ENCODE data around the gene CTSA.

Gene CTSA

GRCh38 chr20:45890985-45891983 is at the start of gene CTSA, which contains the start of gene NEURL2:
Gene CTSA, plus strand, starts transcription at chr20:45891335. Its CDS starts 234 bp downstream, at chr20:45891569.
Gene NEURL2, minus strand, starts transcription at chr20:45891208. Its CDS starts 217 bp downstream, at chr20:45890991.
- no peak for TF ChIP-seq CTCF (IDR thresholded peaks at IDR 0.05; ENCODE audit: poor library complexity, severe bottlenecking)
- Histone ChIP-seq H3K27ac (ENCODE audit: poor library complexity, severe bottlenecking) (peak within 1 kb of the TSS; percentile 5), H3K4me1 (ENCODE audit: insufficient read depth, poor library complexity, severe bottlenecking) (no peaks in the 10 kb centered on the region), H3K4me3 (ENCODE audit: severe bottlenecking) (peak within 1 kb of the TSS; percentile 72), H3K36me3 (ENCODE audit: low read depth) (peaks cover 23% of the 10 kb centered on the region; the same call in 1 of the 2 replicates), H3K9me3 (ENCODE audit: severe bottlenecking) (no peaks in the 10 kb centered on the region), H3K27me3 (ENCODE audit: insufficient read depth, poor library complexity, severe bottlenecking) (no peaks in the 10 kb centered on the region)
- ATAC-seq (ENCODE audit: low read depth) (peak; percentile 69), DNase-seq (ENCODE audit: low spot score) (peak; percentile 100)

- Histone ChIP-seq H3K27ac (ENCODE audit: poor library complexity, severe bottlenecking) (no peak overlapping the region), H3K4me1 (ENCODE audit: insufficient read depth, poor library complexity, severe bottlenecking) (no peaks in the 10 kb centered on the region), H3K36me3 (ENCODE audit: low read depth) (peaks cover 61% of the 10 kb centered on the region), H3K9me3 (ENCODE audit: severe bottlenecking) (no peaks in the 10 kb centered on the region), H3K4me3 (ENCODE audit: severe bottlenecking) (no peak overlapping the region), H3K27me3 (ENCODE audit: insufficient read depth, poor library complexity, severe bottlenecking) (no peaks in the 10 kb centered on the region)
- DNase-seq (ENCODE audit: low spot score) (no peak), ATAC-seq (ENCODE audit: low read depth) (peak; percentile 19; the same call in 2 of the 3 replicates)
- TF ChIP-seq CTCF (IDR thresholded peaks at IDR 0.05; ENCODE audit: poor library complexity, severe bottlenecking) = no peak
Observed at GRCh38 chr20:45841407-45842129, 49.6 kb upstream of the CTSA start.

- ATAC-seq (ENCODE audit: low read depth) = 0 out of 3 replicates have a peak, but pooled peaks have one; percentile 5
- TF ChIP-seq CTCF (IDR thresholded peaks at IDR 0.05; ENCODE audit: poor library complexity, severe bottlenecking) = no peak
- H3K4me1 ChIP-seq (ENCODE audit: insufficient read depth, poor library complexity, severe bottlenecking) = no peaks in the 10 kb centered on the region
- no peak overlapping the region for H3K4me3 ChIP-seq (ENCODE audit: severe bottlenecking)
- DNase-seq (ENCODE audit: low spot score) = no peak
- H3K27me3 ChIP-seq (ENCODE audit: insufficient read depth, poor library complexity, severe bottlenecking) = no peaks in the 10 kb centered on the region
- H3K9me3 ChIP-seq (ENCODE audit: severe bottlenecking) = no peaks in the 10 kb centered on the region
- H3K27ac ChIP-seq (ENCODE audit: poor library complexity, severe bottlenecking) = no peak overlapping the region
- peaks cover 68% of the 10 kb centered on the region for H3K36me3 ChIP-seq (ENCODE audit: low read depth)
Observed at GRCh38 chr20:45842169-45842812, 48.8 kb upstream of the CTSA start.

DNA sequence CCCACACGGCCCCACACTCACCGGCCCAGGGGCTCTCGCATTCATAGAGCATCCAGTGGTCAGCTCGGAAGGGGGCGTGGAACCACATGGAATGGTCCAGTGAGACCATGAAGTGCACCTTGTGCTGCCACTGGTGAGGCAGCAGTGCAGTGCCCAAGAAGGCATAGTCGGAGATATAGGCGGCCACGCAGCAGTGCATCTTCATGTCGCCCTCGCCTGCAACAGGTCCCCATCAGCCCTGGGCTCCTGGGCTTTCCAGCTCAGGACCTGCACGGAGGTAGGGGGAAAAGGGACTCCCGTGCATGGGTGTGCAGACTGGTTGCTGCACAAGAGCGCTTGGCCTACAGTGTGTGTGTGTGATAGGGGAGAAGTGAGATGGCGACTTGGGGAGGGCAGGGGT is 47.6 kb upstream of the CTSA start:
- H3K27me3 ChIP-seq (ENCODE audit: insufficient read depth, poor library complexity, severe bottlenecking) = no peaks in the 10 kb centered on the region
- peaks cover 74% of the 10 kb centered on the region for H3K36me3 ChIP-seq (ENCODE audit: low read depth)
- no peak overlapping the region for H3K27ac ChIP-seq (ENCODE audit: poor library complexity, severe bottlenecking)
- TF ChIP-seq CTCF (IDR thresholded peaks at IDR 0.05; ENCODE audit: poor library complexity, severe bottlenecking) = no peak
- no peaks in the 10 kb centered on the region for H3K9me3 ChIP-seq (ENCODE audit: severe bottlenecking)
- H3K4me1 ChIP-seq (ENCODE audit: insufficient read depth, poor library complexity, severe bottlenecking) = no peaks in the 10 kb centered on the region
- ATAC-seq (ENCODE audit: low read depth) = no peak
- no peak for DNase-seq (ENCODE audit: low spot score)
- H3K4me3 ChIP-seq (ENCODE audit: severe bottlenecking) = no peak overlapping the region
